CD4-positive, alpha-beta T cell (primary cell): Measurements from ENCODE around the gene TTC21A. TPM values are rescaled to one million over a fixed set of nuclear protein-coding genes. Genes with fewer than 3 reads are reported as not detected.

Experiments used
- ATAC-seq: fragments of 200-7000 bp; cut with Tn5 transposase; one replicate; pipeline ENCODE4 v1.10.0; 2022; ENCODE audit warnings: mild to moderate bottlenecking; ENCODE audit not compliant: poor library complexity
- CTCF ChIA-PET: fragments of 350-600 bp; sonication (Branson Sonifier 250); formaldehyde crosslinking; loops from one replicate; lab custom pipeline; 2021; ENCODE audit warnings: antibody characterized with exemption, inconsistent platforms; lab: Charles Lee
- POLR2A ChIA-PET: fragments of 350-600 bp; sonication (Branson Sonifier 250); formaldehyde crosslinking; loops from one replicate; lab custom pipeline; 2021; ENCODE audit warnings: antibody characterized with exemption, inconsistent platforms; lab: Charles Lee
- DNase-seq, 14 experiments: peaks; one replicate each; pipeline ENCODE4 v3.0.0-alpha.2; 2013 to 2020; ENCODE audit warnings: mixed read lengths in 2 of 14
- H3K27ac ChIP-seq, 2 donors: one replicate each; pipeline versions ENCODE4 v1.5.1 to v1.7.0; 2013; ENCODE audit warnings: low read length in 2 of 2, low read depth in 1 of 2, mild to moderate bottlenecking in 1 of 2
- H3K27me3 ChIP-seq, 2 experiments: 1 replicate in 1 of 2; 2 replicates in 1 of 2; pipeline versions ENCODE4 v1.6.1 to v1.7.0; 2013; ENCODE audit warnings: low read length in 2 of 2, control low read depth in 1 of 2, mild to moderate bottlenecking in 1 of 2, moderate library complexity in 1 of 2; ENCODE audit not compliant: insufficient read depth in 2 of 2, control insufficient read depth in 1 of 2
- H3K36me3 ChIP-seq: one replicate; pipeline ENCODE4 v1.6.1; 2013; ENCODE audit warnings: low read length, control low read depth; ENCODE audit not compliant: insufficient read depth
- H3K4me1 ChIP-seq: one replicate; pipeline ENCODE4 v1.6.1; 2013; ENCODE audit warnings: low read length, control low read depth; ENCODE audit not compliant: insufficient read depth
- H3K4me3 ChIP-seq: one replicate; pipeline ENCODE4 v1.5.1; 2013; ENCODE audit warnings: mild to moderate bottlenecking, low read length, moderate library complexity
- H3K9me3 ChIP-seq, 2 experiments: 1 replicate in 1 of 2; 2 replicates in 1 of 2; pipeline versions ENCODE4 v1.6.1 to v1.7.0; 2013; ENCODE audit warnings: low read length in 2 of 2, mild to moderate bottlenecking in 2 of 2, control low read depth in 1 of 2, moderate library complexity in 1 of 2; ENCODE audit not compliant: control insufficient read depth in 1 of 2, insufficient read depth in 1 of 2
- H3K27ac Mint-ChIP-seq: one replicate; pipeline ENCODE4 v1.8.0; 2020; ENCODE audit warnings: mixed read lengths
- H3K27me3 Mint-ChIP-seq: one replicate; pipeline ENCODE4 v1.8.0; 2021; ENCODE audit warnings: mixed read lengths
- H3K36me3 Mint-ChIP-seq: one replicate; pipeline ENCODE4 v1.8.0; 2021; ENCODE audit warnings: low read depth, mixed read lengths
- H3K4me1 Mint-ChIP-seq: one replicate; pipeline ENCODE4 v1.8.0; 2021; ENCODE audit warnings: low read depth, mixed read lengths
- H3K4me3 Mint-ChIP-seq: one replicate; pipeline ENCODE4 v1.8.0; 2020; ENCODE audit warnings: mild to moderate bottlenecking, mixed read lengths
- H3K9me3 Mint-ChIP-seq: one replicate; pipeline ENCODE4 v1.8.0; 2020; ENCODE audit warnings: mixed read lengths
- CTCF ChIP-seq: fragments of 200-600 bp; IDR thresholded peaks from one replicate; pipeline ENCODE4 v1.8.0; 2022; ENCODE audit warnings: antibody characterized with exemption, mild to moderate bottlenecking
- intact Hi-C, 2 experiments: fragments of 100-400 bp; cut with DNase I in 1 of 2; cut with micrococcal nuclease in 1 of 2; formaldehyde crosslinking; loops; one replicate each; pipeline versions ENCODE4 v1.15.1 to v1.9.0; 2023 to 2025; cut with DNase I, micrococcal nuclease
- total RNA-seq, 174 experiments: library from RNA in 2 of 174; stranded (reverse) in 2 of 174; gene quantifications; one replicate each; pipeline ENCODE4 v1.2.3 and lab custom pipeline; 2021 to 2026

The TTC21A gene
- total RNA-seq, 2 experiments from 2014 or later, result 4.1 to 5.2 TPM

- H3K4me3 Mint-ChIP-seq, result no peak overlapping the region
- DNase-seq (peak in 2 of 14 experiments; percentile 8 to 11), ATAC-seq (no peak)
- Histone ChIP-seq H3K36me3 (peaks cover 3% of the 10 kb centered on the region), H3K4me1 (peaks cover 6% of the 10 kb centered on the region), H3K9me3 (no peaks in the 10 kb centered on the region), H3K27ac (no peak overlapping the region), H3K4me3 (no peak overlapping the region), H3K27me3 (no peaks in the 10 kb centered on the region)
- H3K27ac Mint-ChIP-seq, result peak overlapping the region; percentile 54
- no peaks in the 10 kb centered on the region for H3K27me3 Mint-ChIP-seq
- peaks cover 12% of the 10 kb centered on the region for H3K4me1 Mint-ChIP-seq
- H3K36me3 Mint-ChIP-seq, result no peaks in the 10 kb centered on the region
- intact Hi-C loops, result no loop called here
- no peaks in the 10 kb centered on the region for H3K9me3 Mint-ChIP-seq
- CTCF ChIA-PET, result interaction anchor here (1.0 to 1.7 kb wide), 2 partner anchors 11 to 159 kb away, joined by 3 to 4 read pairs; no protein-coding TSS in a partner anchor
- POLR2A ChIA-PET, result no interaction called here
- no peak for TF ChIP-seq CTCF
Measured at GRCh38 chr3:39133093-39133490, 25.6 kb downstream of the TTC21A start.

GRCh38 chr3:39133822-39134221 is 26.3 kb downstream of the TTC21A start:
- TF ChIP-seq CTCF, result no peak
- no peak overlapping the region for H3K27ac ChIP-seq
- intact Hi-C loops, result no loop called here
- CTCF ChIA-PET, result interaction anchor here (1.7 kb wide), 1 partner anchor 158 kb away, joined by 4 read pairs; no protein-coding TSS in a partner anchor
- Mint-ChIP-seq H3K4me3 (no peak overlapping the region), H3K9me3 (no peaks in the 10 kb centered on the region), H3K4me1 (peaks cover 8% of the 10 kb centered on the region), H3K27ac (peak overlapping the region; percentile 54), H3K36me3 (peaks cover 4% of the 10 kb centered on the region), H3K27me3 (no peaks in the 10 kb centered on the region)
- ATAC-seq (no peak), DNase-seq (no peak)
- H3K4me1 ChIP-seq, result no peaks in the 10 kb centered on the region
- POLR2A ChIA-PET, result no interaction called here
- no peaks in the 10 kb centered on the region for H3K27me3 ChIP-seq
- no peak overlapping the region for H3K4me3 ChIP-seq
- H3K36me3 ChIP-seq, result peaks cover 3% of the 10 kb centered on the region
- no peaks in the 10 kb centered on the region for H3K9me3 ChIP-seq

GRCh38 chr3:39134305-39134704 is 26.8 kb downstream of the TTC21A start:
- peak in 2 of 14 experiments; percentile 17 to 24 for DNase-seq
- Mint-ChIP-seq H3K4me1 (peaks cover 8% of the 10 kb centered on the region), H3K4me3 (no peak overlapping the region), H3K27me3 (no peaks in the 10 kb centered on the region), H3K36me3 (peaks cover 7% of the 10 kb centered on the region), H3K9me3 (no peaks in the 10 kb centered on the region), H3K27ac (peak overlapping the region; percentile 54)
- H3K27ac ChIP-seq, result no peak overlapping the region
- POLR2A ChIA-PET, result no interaction called here
- no peaks in the 10 kb centered on the region for H3K4me1 ChIP-seq
- H3K4me3 ChIP-seq, result no peak overlapping the region
- H3K9me3 ChIP-seq, result no peaks in the 10 kb centered on the region
- TF ChIP-seq CTCF, result no peak
- no peak for ATAC-seq
- H3K36me3 ChIP-seq, result peaks cover 6% of the 10 kb centered on the region
- H3K27me3 ChIP-seq, result no peaks in the 10 kb centered on the region
- CTCF ChIA-PET, result interaction anchor here (1.7 kb wide), 1 partner anchor 158 kb away, joined by 4 read pairs; no protein-coding TSS in a partner anchor
- intact Hi-C loops, result no loop called here
